HepG2 (cell line): ENCODE results near the gene MCRIP2. TPM values are rescaled to one million over a fixed set of nuclear protein-coding genes. Genes with fewer than 3 reads are reported as not detected.

Source experiments
- ATAC-seq: fragments of 200-7000 bp; cut with Tn5 transposase; 3 replicates; pipeline ENCODE4 v1.9.1; 2020; ENCODE audit warnings: mild to moderate bottlenecking, moderate library complexity
- BruUV-seq: library from RNA; stranded (reverse); fragments of 400-500 nt; replicated peaks from 2 replicates; lab custom pipeline; 2021; lab: Mats Ljungman, UMichigan
- CTCF ChIA-PET: fragments of 300-600 bp; formaldehyde crosslinking; extraction: SDS; loops from one replicate; lab custom pipeline; 2021; ENCODE audit warnings: low total read pairs, inconsistent platforms, low intra/inter-chr PET ratio; lab: Yijun Ruan, JAX
- POLR2A ChIA-PET: fragments of 350-600 bp; sonication (Branson Sonifier 250); formaldehyde crosslinking; loops from one replicate; lab custom pipeline; 2020; ENCODE audit warnings: antibody characterized with exemption, inconsistent platforms; lab: Yijun Ruan, JAX
- DNase-seq: peaks from one replicate; pipeline ENCODE4 v3.0.0-alpha.2; 2015; ENCODE audit warnings: low spot score
- FAIRE-seq: peaks from 3 replicates; lab custom pipeline; 2011; peaks lifted over from hg19 to GRCh38; lab: Jason Lieb, UNC
- H2AFZ ChIP-seq: one replicate; pipeline ENCODE4 v1.6.1; 2011; ENCODE audit warnings: low read length, inconsistent platforms
- H3K27ac ChIP-seq: fragments of 300-600 bp; 3 replicates; pipeline ENCODE4 v1.8.0; 2011; ENCODE audit warnings: mixed run types, mild to moderate bottlenecking, mixed read lengths, low read length, inconsistent platforms; ENCODE audit not compliant: insufficient read depth; ENCODE audit errors: extremely low read length
- H3K27me3 ChIP-seq, 2 experiments: fragments of 200-600 bp in 1 of 2; 2 replicates in 1 of 2; 3 replicates in 1 of 2; pipeline versions ENCODE4 v1.6.0 to v1.8.0; 2011; ENCODE audit warnings: low read length in 2 of 2, mild to moderate bottlenecking in 2 of 2, moderate library complexity in 2 of 2, inconsistent platforms in 1 of 2; ENCODE audit not compliant: insufficient read depth in 2 of 2, control insufficient read depth in 1 of 2
- H3K36me3 ChIP-seq, 2 experiments: fragments of 200-600 bp in 1 of 2; replicated peaks in 1 of 2; 2 replicates in 1 of 2; 3 replicates in 1 of 2; pipeline versions ENCODE4 v1.5.1 to v1.8.0; 2011; ENCODE audit warnings: low read length in 2 of 2, inconsistent platforms in 1 of 2; ENCODE audit not compliant: insufficient read depth in 2 of 2, control insufficient read depth in 1 of 2
- H3K4me1 ChIP-seq: 2 replicates; pipeline ENCODE4 v1.5.1; 2012; ENCODE audit warnings: low read length, inconsistent platforms; ENCODE audit not compliant: insufficient read depth
- H3K4me2 ChIP-seq: 2 replicates; pipeline ENCODE4 v1.6.0; 2011; ENCODE audit warnings: low read depth, low read length, inconsistent platforms
- H3K4me3 ChIP-seq, 3 experiments: fragments of 200-600 bp in 1 of 3; sonication (generic), shearing (Covaris generic) in 1 of 3; replicated peaks in 1 of 3; 2 replicates each; pipeline ENCODE4 v1.5.1; 2011 to 2016; ENCODE audit warnings: low read length in 3 of 3, inconsistent platforms in 2 of 3, low read depth in 2 of 3, mild to moderate bottlenecking in 2 of 3, control low read depth in 1 of 3, mixed read lengths in 1 of 3; ENCODE audit not compliant: insufficient read depth in 1 of 3
- H3K79me2 ChIP-seq: one replicate; pipeline ENCODE4 v1.6.1; 2011; ENCODE audit warnings: low read length, inconsistent platforms; ENCODE audit not compliant: insufficient read depth
- H3K9ac ChIP-seq: 2 replicates; pipeline ENCODE4 v1.6.0; 2011; ENCODE audit warnings: mild to moderate bottlenecking, low read depth, low read length, inconsistent platforms; ENCODE audit not compliant: insufficient read depth
- H3K9me3 ChIP-seq: 2 replicates; pipeline ENCODE4 v1.5.1; 2012; ENCODE audit warnings: mild to moderate bottlenecking, low read length
- H4K20me1 ChIP-seq: 2 replicates; pipeline ENCODE4 v1.6.0; 2011; ENCODE audit warnings: inconsistent platforms, mild to moderate bottlenecking, low read length, moderate library complexity; ENCODE audit not compliant: insufficient read depth
- BCL3 ChIP-seq: sonication (generic); formaldehyde crosslinking; IDR thresholded peaks from 2 replicates; pipeline ENCODE4 v1.5.1; 2020; ENCODE audit warnings: mild to moderate bottlenecking, missing genetic modification reagents, moderate library complexity
- CSRNP2 ChIP-seq: sonication (generic); formaldehyde crosslinking; conservative IDR thresholded peaks from 2 replicates; pipeline ENCODE4 v1.8.0; 2022; ENCODE audit warnings: low read depth, missing genetic modification reagents
- HCFC1 ChIP-seq: fragments of 150-350 bp; IDR thresholded peaks from 2 replicates; pipeline ENCODE4 v1.6.1; 2014; ENCODE audit warnings: low read depth, low read length
- HMG20A ChIP-seq: IDR thresholded peaks from 2 replicates; pipeline ENCODE4 v1.6.1; 2016; ENCODE audit warnings: borderline replicate concordance
- MAZ ChIP-seq, 2 experiments: sonication (generic) in 1 of 2; formaldehyde crosslinking in 1 of 2; IDR thresholded peaks; 2 replicates each; pipeline versions ENCODE4 v1.5.0 to v1.6.1; 2012 to 2020; ENCODE audit warnings: low read depth in 2 of 2, mild to moderate bottlenecking in 2 of 2, borderline replicate concordance in 1 of 2, improper control_type of control experiment in 1 of 2, low read length in 1 of 2, missing genetic modification reagents in 1 of 2, moderate library complexity in 1 of 2
- MXD4 ChIP-seq: IDR thresholded peaks from 2 replicates; pipeline ENCODE4 v1.6.1; 2016; ENCODE audit warnings: mild to moderate bottlenecking, missing biosample characterization, missing genetic modification reagents
- NFYC ChIP-seq: IDR thresholded peaks from 2 replicates; pipeline ENCODE4 v1.6.1; 2016; ENCODE audit warnings: missing genetic modification reagents, missing compliant biosample characterization
- POLR2AphosphoS2 ChIP-seq: IDR thresholded peaks from 2 replicates; pipeline ENCODE4 v1.6.1; 2011; ENCODE audit warnings: low read depth, low read length, improper control_type of control experiment
- SMARCE1 ChIP-seq: fragments of 450-650 bp; IDR thresholded peaks from 2 replicates; pipeline ENCODE4 v1.6.1; 2017; ENCODE audit warnings: borderline replicate concordance
- STAG1 ChIP-seq: sonication (generic); formaldehyde crosslinking; IDR thresholded peaks from 2 replicates; pipeline ENCODE4 v1.4.0; 2020; ENCODE audit warnings: missing genetic modification reagents
- ZFP90 ChIP-seq: sonication (generic); formaldehyde crosslinking; IDR thresholded peaks from 2 replicates; pipeline ENCODE4 v1.8.0; 2022; ENCODE audit warnings: missing genetic modification reagents, mild to moderate bottlenecking, inconsistent platforms, borderline replicate concordance
- ZFX ChIP-seq: sonication (generic); formaldehyde crosslinking; IDR thresholded peaks from 2 replicates; pipeline ENCODE4 v1.4.0; 2020; ENCODE audit warnings: mild to moderate bottlenecking, low read depth, missing genetic modification reagents, moderate library complexity
- ZNF142 ChIP-seq: sonication (generic); formaldehyde crosslinking; IDR thresholded peaks from 2 replicates; pipeline ENCODE4 v1.4.0; 2020; ENCODE audit warnings: missing genetic modification reagents
- ZNF850 ChIP-seq: sonication (generic); formaldehyde crosslinking; conservative IDR thresholded peaks from 2 replicates; pipeline ENCODE4 v1.9.0; 2021; ENCODE audit warnings: mild to moderate bottlenecking, missing genetic modification reagents
- WGBS: methylation state at CpG from one replicate; pipeline ENCODE4 v1.1.6; 2017; ENCODE audit warnings: low lambda C conversion rate; 5-methylcytosine and 5-hydroxymethylcytosine counted together
- in situ Hi-C: cut with HindIII; loops from 2 replicates; pipeline ENCODE4 v1.10.0; 2017; ENCODE audit warnings: low pct_unique_long_range_greater_than_20kb; ENCODE audit not compliant: extremely low pct_ligation_motif_present
- intact Hi-C: fragments of 100-400 bp; cut with micrococcal nuclease; formaldehyde crosslinking; loops from one replicate; pipeline ENCODE4 v1.10.0; 2022; ENCODE audit not compliant: unreplicated experiment
- polyA plus RNA-seq, 8 experiments: library from polyadenylated mRNA; depleted of rRNA in 3 of 8; stranded (reverse) in 7 of 8; unstranded in 1 of 8; fragments of >200 nt; fragmentation: Illumina TruSeq in 4 of 8; extraction: Trizol in 4 of 8; gene quantifications; 2 replicates each; pipeline versions ENCODE4 v1.2.1 to v1.2.3, GENCODE V29; 2011 to 2016; ENCODE audit warnings: low read depth in 4 of 8, missing spikeins in 1 of 8, mixed read lengths in 1 of 8; ENCODE audit not compliant: insufficient read depth in 1 of 8
- total RNA-seq, 5 experiments: library from RNA; depleted of rRNA; stranded (reverse); fragments of >200 nt; fragmentation: Illumina TruSeq; extraction: Trizol; gene quantifications; 2 replicates each; pipeline ENCODE4 v1.2.3, GENCODE V29; 2016; ENCODE audit warnings: low read depth in 1 of 5

Gene MCRIP2
- total and polyA plus RNA-seq, 2 of the 13 experiments (the other 11 are each of a cell fraction or from before 2014, with no cell fraction given): 39.6 to 76.7 TPM

GRCh38 chr16:645852-646678 is 4.4 kb downstream of the MCRIP2 start:
- in situ Hi-C loops: no loop called here
- ChIA-PET POLR2A (interaction anchor here (0.6 kb wide), 1 partner anchor 10 kb away, joined by 3 read pairs; the partner anchor contains the start of gene METTL26), CTCF (no interaction called here)
- peaks cover 4% of the 10 kb centered on the region; the same call in 1 of the 2 replicates for H4K20me1 ChIP-seq
- H3K4me3 ChIP-seq: peak overlapping the region in 2 of 3 experiments; percentile 8 to 31; a peak in 1 of 6 replicates
- 81% methylated on average over 20 of the region's 32 CpGs for WGBS
- no TSS peak for BruUV-seq
- peaks cover 78% of the 10 kb centered on the region for H3K4me1 ChIP-seq
- FAIRE-seq (peak; percentile 79), DNase-seq (peak; percentile 65), ATAC-seq (peak; percentile 9; the same call in 2 of the 3 replicates)
- H3K79me2 ChIP-seq: peaks cover 31% of the 10 kb centered on the region
- intact Hi-C loops: loop anchor here (10.0 kb wide), 1 partner anchor 61 kb away; no protein-coding TSS in a partner anchor
- no peaks in the 10 kb centered on the region for H3K27me3 ChIP-seq
- H3K36me3 ChIP-seq: no peaks in the 10 kb centered on the region
- H3K4me2 ChIP-seq: peak overlapping the region; percentile 54
- H3K9me3 ChIP-seq: no peaks in the 10 kb centered on the region
- peak overlapping the region; percentile 62 for H3K27ac ChIP-seq
- no peak overlapping the region for H2AFZ ChIP-seq
- peak overlapping the region; percentile 7; the same call in 1 of the 2 replicates for H3K9ac ChIP-seq
- TF ChIP-seq ZFX (CRISPR knock-in tag) (peak; percentile 60), CSRNP2 (CRISPR knock-in tag) (no peak), SMARCE1 (no peak), MXD4 (no peak), HMG20A (no peak), MAZ (IDR thresholded peaks at IDR 0.05; ENCODE audit: borderline replicate concordance, low read depth, low read length) (no peak), MAZ (CRISPR knock-in tag; IDR thresholded peaks at IDR 0.05; ENCODE audit: low read depth) (peak; percentile 75), ZFP90 (no peak), HCFC1 (no peak), NFYC (CRISPR knock-in tag) (no peak), ZNF850 (CRISPR knock-in tag) (no peak), STAG1 (CRISPR knock-in tag) (no peak), ZNF142 (CRISPR knock-in tag) (no peak), BCL3 (no peak), POLR2AphosphoS2 (no peak)
